A549 (cell line): ENCODE data around the gene ADAMTSL4.

ENCODE experiments used
- CBX2 ChIP-seq: fragments of 200-600 bp; sonication (generic); IDR thresholded peaks from 2 replicates; pipeline ENCODE4 v1.6.1; 2016; ENCODE audit warnings: low read depth, mild to moderate bottlenecking, borderline replicate concordance
- CBX8 ChIP-seq: fragments of 200-600 bp; sonication (generic); IDR thresholded peaks from 2 replicates; pipeline ENCODE4 v1.6.1; 2016
- CTCF ChIP-seq: fragments of >200 bp; sonication (Bioruptor Twin); formaldehyde crosslinking; IDR thresholded peaks from 3 replicates; pipeline ENCODE4 v1.5.1; 2016
- ELK1 ChIP-seq: fragments of 150-350 bp; IDR thresholded peaks from 2 replicates; pipeline ENCODE4 v1.6.1; 2014; ENCODE audit warnings: low read depth, mild to moderate bottlenecking, low read length
- EP300 ChIP-seq, 2 experiments: fragments of >200 bp; sonication (Bioruptor Twin); formaldehyde crosslinking; IDR thresholded peaks; 2 replicates in 1 of 2; 3 replicates in 1 of 2; pipeline ENCODE4 v1.6.1; 2016 to 2017
- ESRRA ChIP-seq: fragments of 150-350 bp; IDR thresholded peaks from 2 replicates; pipeline ENCODE4 v1.6.1; 2014; ENCODE audit warnings: mild to moderate bottlenecking, low read length, borderline replicate concordance
- HOXA7 ChIP-seq: fragments of 250-450 bp; sonication (Bioruptor Pico); IDR thresholded peaks from 2 replicates; pipeline ENCODE4 v1.5.0; 2020; ENCODE audit warnings: mild to moderate bottlenecking, moderate library complexity
- JUN ChIP-seq, 2 experiments: fragments of >200 bp; sonication (Bioruptor Twin); formaldehyde crosslinking; IDR thresholded peaks; 2 replicates in 1 of 2; 3 replicates in 1 of 2; pipeline ENCODE4 v1.6.1; 2016 to 2017
- PBX3 ChIP-seq: IDR thresholded peaks from 2 replicates; pipeline ENCODE4 v1.6.1; 2012
- PHF8 ChIP-seq: fragments of 200-600 bp; sonication (generic); IDR thresholded peaks from 2 replicates; pipeline ENCODE4 v1.6.1; 2016; ENCODE audit warnings: low read depth, mild to moderate bottlenecking, antibody characterized with exemption, moderate library complexity, borderline replicate concordance
- POLR2A ChIP-seq: IDR thresholded peaks from 2 replicates; pipeline ENCODE4 v1.6.1; 2012; ENCODE audit warnings: mild to moderate bottlenecking, low read length
- RAD21 ChIP-seq, 2 experiments: fragments of >200 bp in 1 of 2; sonication (Bioruptor Twin) in 1 of 2; formaldehyde crosslinking in 1 of 2; IDR thresholded peaks in 1 of 2; conservative IDR thresholded peaks in 1 of 2; 2 replicates in 1 of 2; 3 replicates in 1 of 2; pipeline ENCODE4 v1.6.1; 2012 to 2018; ENCODE audit warnings: inconsistent platforms in 1 of 2
- RCOR1 ChIP-seq: fragments of 150-350 bp; IDR thresholded peaks from 2 replicates; pipeline ENCODE4 v1.6.1; 2014; ENCODE audit warnings: antibody characterized with exemption, low read length, low read depth
- SMC3 ChIP-seq: fragments of >200 bp; sonication (Bioruptor Twin); formaldehyde crosslinking; IDR thresholded peaks from 3 replicates; pipeline ENCODE4 v1.6.1; 2018; ENCODE audit warnings: inconsistent platforms

- no peak for TF ChIP-seq CBX2
- TF ChIP-seq CTCF: no peak
- no peak for TF ChIP-seq RCOR1
- peak; percentile 79 for TF ChIP-seq HOXA7 (CRISPR knock-in tag)
- no peak for TF ChIP-seq CBX8
- no peak for TF ChIP-seq PHF8
- TF ChIP-seq ELK1: no peak
- TF ChIP-seq SMC3: no peak
- no peak for TF ChIP-seq POLR2A
- TF ChIP-seq RAD21 (conservative IDR thresholded peaks at IDR 0.05 in 1 of 2, IDR thresholded peaks at IDR 0.05 in 1 of 2): no peak
- TF ChIP-seq PBX3: no peak
- no peak for TF ChIP-seq JUN (IDR thresholded peaks at IDR 0.05)
- no peak for TF ChIP-seq EP300 (IDR thresholded peaks at IDR 0.05)
- no peak for TF ChIP-seq ESRRA
These were observed 26.5 kb downstream of the ADAMTSL4 start for GRCh38 chr1:150575518-150576366.
